ENCODE measurements around the gene MRTFB.

MRTFB gene

GRCh38 chr16:14148569-14148968 is 77.5 kb downstream of the MRTFB start:
- no peak for DNase-seq (ENCODE audit: low spot score)
- Mint-ChIP-seq H3K27ac (no peak overlapping the region), H3K9me3 (no peaks in the 10 kb centered on the region), H3K4me3 (no peak overlapping the region), H3K36me3 (ENCODE audit: low read depth) (no peaks in the 10 kb centered on the region), H3K27me3 (ENCODE audit: low read depth) (no peaks in the 10 kb centered on the region), H3K4me1 (ENCODE audit: low read depth) (no peaks in the 10 kb centered on the region)

- H3K9me3 Mint-ChIP-seq: no peaks in the 10 kb centered on the region
- H3K4me1 Mint-ChIP-seq (ENCODE audit: low read depth): no peaks in the 10 kb centered on the region
- no peak overlapping the region for H3K27ac Mint-ChIP-seq
Measured at GRCh38 chr16:14150796-14151195, 79.7 kb downstream of the MRTFB start.

GRCh38 chr16:14151256-14152030 is 80.3 kb downstream of the MRTFB start:
- no peaks in the 10 kb centered on the region for H3K36me3 Mint-ChIP-seq (ENCODE audit: low read depth)

More at GRCh38 chr16:14150796-14151195, 79.7 kb downstream of the MRTFB start:
- H3K27me3 Mint-ChIP-seq (ENCODE audit: low read depth): no peaks in the 10 kb centered on the region
- no peak overlapping the region for H3K4me3 Mint-ChIP-seq
- DNase-seq (ENCODE audit: low spot score): no peak
- H3K36me3 Mint-ChIP-seq (ENCODE audit: low read depth): no peaks in the 10 kb centered on the region

GRCh38 chr16:14155572-14156190 is 84.6 kb downstream of the MRTFB start:
- Mint-ChIP-seq H3K27me3 (ENCODE audit: low read depth) (no peaks in the 10 kb centered on the region), H3K4me1 (ENCODE audit: low read depth) (no peaks in the 10 kb centered on the region), H3K9me3 (no peaks in the 10 kb centered on the region), H3K36me3 (ENCODE audit: low read depth) (no peaks in the 10 kb centered on the region), H3K27ac (no peak overlapping the region), H3K4me3 (no peak overlapping the region)
- no peak for DNase-seq (ENCODE audit: low spot score)

More at GRCh38 chr16:14151256-14152030, 80.3 kb downstream of the MRTFB start:
- no peak overlapping the region for H3K4me3 Mint-ChIP-seq
- no peaks in the 10 kb centered on the region for H3K27me3 Mint-ChIP-seq (ENCODE audit: low read depth)
- no peak overlapping the region for H3K27ac Mint-ChIP-seq
- no peaks in the 10 kb centered on the region for H3K4me1 Mint-ChIP-seq (ENCODE audit: low read depth)
- DNase-seq (ENCODE audit: low spot score): no peak
- no peaks in the 10 kb centered on the region for H3K9me3 Mint-ChIP-seq

GRCh38 chr16:14164916-14165662 is 94.0 kb downstream of the MRTFB start:
- no peak for DNase-seq (ENCODE audit: low spot score)
- Mint-ChIP-seq H3K4me3 (no peak overlapping the region), H3K9me3 (no peaks in the 10 kb centered on the region), H3K36me3 (ENCODE audit: low read depth) (no peaks in the 10 kb centered on the region), H3K27ac (no peak overlapping the region), H3K4me1 (ENCODE audit: low read depth) (peaks cover 7% of the 10 kb centered on the region), H3K27me3 (ENCODE audit: low read depth) (no peaks in the 10 kb centered on the region)

- H3K27me3 Mint-ChIP-seq (ENCODE audit: low read depth): no peaks in the 10 kb centered on the region
- no peak overlapping the region for H3K4me3 Mint-ChIP-seq
- no peaks in the 10 kb centered on the region for H3K36me3 Mint-ChIP-seq (ENCODE audit: low read depth)
- DNase-seq (ENCODE audit: low spot score): no peak
- peaks cover 8% of the 10 kb centered on the region for H3K9me3 Mint-ChIP-seq
- H3K4me1 Mint-ChIP-seq (ENCODE audit: low read depth): peaks cover 7% of the 10 kb centered on the region
- H3K27ac Mint-ChIP-seq: no peak overlapping the region
Measured at GRCh38 chr16:14168146-14168545, 97.0 kb downstream of the MRTFB start.

- DNase-seq (ENCODE audit: low spot score): no peak
- peaks cover 8% of the 10 kb centered on the region for H3K9me3 Mint-ChIP-seq
- H3K4me3 Mint-ChIP-seq: no peak overlapping the region
- H3K27me3 Mint-ChIP-seq (ENCODE audit: low read depth): no peaks in the 10 kb centered on the region
- H3K27ac Mint-ChIP-seq: no peak overlapping the region
- H3K4me1 Mint-ChIP-seq (ENCODE audit: low read depth): peaks cover 7% of the 10 kb centered on the region
- no peaks in the 10 kb centered on the region for H3K36me3 Mint-ChIP-seq (ENCODE audit: low read depth)
Measured at GRCh38 chr16:14172200-14172809, 101.2 kb downstream of the MRTFB start.

GRCh38 chr16:14175086-14175485 is 104.0 kb downstream of the MRTFB start:
- H3K4me3 Mint-ChIP-seq: no peak overlapping the region
- no peak overlapping the region for H3K27ac Mint-ChIP-seq
- no peaks in the 10 kb centered on the region for H3K4me1 Mint-ChIP-seq (ENCODE audit: low read depth)
- no peaks in the 10 kb centered on the region for H3K27me3 Mint-ChIP-seq (ENCODE audit: low read depth)
- no peak for DNase-seq (ENCODE audit: low spot score)
- peaks cover 8% of the 10 kb centered on the region for H3K9me3 Mint-ChIP-seq
- no peaks in the 10 kb centered on the region for H3K36me3 Mint-ChIP-seq (ENCODE audit: low read depth)

- Mint-ChIP-seq H3K4me1 (ENCODE audit: low read depth) (no peaks in the 10 kb centered on the region), H3K36me3 (ENCODE audit: low read depth) (no peaks in the 10 kb centered on the region), H3K9me3 (peaks cover 5% of the 10 kb centered on the region), H3K4me3 (no peak overlapping the region), H3K27ac (no peak overlapping the region), H3K27me3 (ENCODE audit: low read depth) (no peaks in the 10 kb centered on the region)
- DNase-seq (ENCODE audit: low spot score): no peak
Measured at GRCh38 chr16:14177704-14178103, 106.6 kb downstream of the MRTFB start.

GRCh38 chr16:14179116-14179515 is 108.0 kb downstream of the MRTFB start:
- Mint-ChIP-seq H3K9me3 (no peaks in the 10 kb centered on the region), H3K4me3 (no peak overlapping the region)

GRCh38 chr16:14180481-14180944 is 109.4 kb downstream of the MRTFB start:
- no peaks in the 10 kb centered on the region for H3K27me3 Mint-ChIP-seq (ENCODE audit: low read depth)
- H3K4me3 Mint-ChIP-seq: no peak overlapping the region
- DNase-seq (ENCODE audit: low spot score): no peak
- no peak overlapping the region for H3K27ac Mint-ChIP-seq
- H3K36me3 Mint-ChIP-seq (ENCODE audit: low read depth): no peaks in the 10 kb centered on the region
- no peaks in the 10 kb centered on the region for H3K4me1 Mint-ChIP-seq (ENCODE audit: low read depth)
- H3K9me3 Mint-ChIP-seq: no peaks in the 10 kb centered on the region

More at GRCh38 chr16:14179116-14179515, 108.0 kb downstream of the MRTFB start:
- Mint-ChIP-seq H3K27me3 (ENCODE audit: low read depth) (no peaks in the 10 kb centered on the region), H3K4me1 (ENCODE audit: low read depth) (no peaks in the 10 kb centered on the region), H3K27ac (no peak overlapping the region), H3K36me3 (ENCODE audit: low read depth) (no peaks in the 10 kb centered on the region)
- DNase-seq (ENCODE audit: low spot score): no peak

GRCh38 chr16:14181371-14182050 is 110.4 kb downstream of the MRTFB start:
- H3K27me3 Mint-ChIP-seq (ENCODE audit: low read depth): no peaks in the 10 kb centered on the region
- H3K36me3 Mint-ChIP-seq (ENCODE audit: low read depth): no peaks in the 10 kb centered on the region
- H3K9me3 Mint-ChIP-seq: no peaks in the 10 kb centered on the region
- H3K4me1 Mint-ChIP-seq (ENCODE audit: low read depth): peaks cover 6% of the 10 kb centered on the region
- DNase-seq (ENCODE audit: low spot score): no peak
- H3K4me3 Mint-ChIP-seq: no peak overlapping the region
- no peak overlapping the region for H3K27ac Mint-ChIP-seq

GRCh38 chr16:14182999-14183398 is 111.9 kb downstream of the MRTFB start:
- no peak overlapping the region for H3K4me3 Mint-ChIP-seq
- no peaks in the 10 kb centered on the region for H3K27me3 Mint-ChIP-seq (ENCODE audit: low read depth)
- no peak overlapping the region for H3K27ac Mint-ChIP-seq
- H3K36me3 Mint-ChIP-seq (ENCODE audit: low read depth): no peaks in the 10 kb centered on the region
- H3K4me1 Mint-ChIP-seq (ENCODE audit: low read depth): peaks cover 6% of the 10 kb centered on the region
- DNase-seq (ENCODE audit: low spot score): no peak
- H3K9me3 Mint-ChIP-seq: no peaks in the 10 kb centered on the region

All from T-helper 2 cell treated with Interferon-gamma antibody and Interleukin-4, amounts not matched to agents 5 μg/mL and 100 μg/mL, for 36 hours (primary cell).